Measurements from ENCODE around the gene F10. TPM values are rescaled to one million over a fixed set of nuclear protein-coding genes. Genes with fewer than 3 reads are reported as not detected.

F10 gene
- total and polyA plus RNA-seq, 2 experiments from 2014 or later: 0.76 to 1.6 TPM

GRCh38 chr13:113196970-113197737 is 74.6 kb downstream of the F10 start:
- no peaks in the 10 kb centered on the region for H3F3A ChIP-seq (replicated peaks; ENCODE audit: low read depth)
- no peaks in the 10 kb centered on the region for H3K9me2 ChIP-seq (ENCODE audit: insufficient read depth)
- no peak overlapping the region for H3K4me2 ChIP-seq
- peaks cover 44% of the 10 kb centered on the region for H4K20me1 ChIP-seq (replicated peaks; ENCODE audit: insufficient read depth)
- peaks cover 45% of the 10 kb centered on the region for H3K36me3 ChIP-seq (ENCODE audit: insufficient read depth)
- H2AFZ ChIP-seq: no peak overlapping the region
- Mint-ChIP-seq H3K4me1 (no peaks in the 10 kb centered on the region), H3K27ac (no peak overlapping the region), H3K27me3 (ENCODE audit: insufficient read depth, low read depth, poor library complexity) (no peaks in the 10 kb centered on the region), H3K4me3 (no peak overlapping the region), H3K36me3 (ENCODE audit: low read depth) (peaks cover 75% of the 10 kb centered on the region), H3K9me3 (no peaks in the 10 kb centered on the region)
- no peak overlapping the region for H3K4me3 ChIP-seq
- peaks cover 41% of the 10 kb centered on the region for H3K79me2 ChIP-seq (replicated peaks; ENCODE audit: insufficient read depth)
- no peaks in the 10 kb centered on the region for H3K27me3 ChIP-seq (ENCODE audit: insufficient read depth)
- H3K4me1 ChIP-seq (ENCODE audit: insufficient read depth): no peaks in the 10 kb centered on the region
- ATAC-seq (no peak), DNase-seq (ENCODE audit: low spot score) (no peak)
- no peak overlapping the region for H3K27ac ChIP-seq (ENCODE audit: low read depth)
- no peak for TF ChIP-seq NANOG (IDR thresholded peaks at IDR 0.05; ENCODE audit: borderline replicate concordance)
- TF ChIP-seq CTCF (conservative IDR thresholded peaks at IDR 0.05; ENCODE audit: low read depth in 2 of 2): no peak
- no peak for TF ChIP-seq STAT1 (IDR thresholded peaks at IDR 0.05; ENCODE audit: unreplicated experiment)
- no peak for TF ChIP-seq POLR2AphosphoS5 (IDR thresholded peaks at IDR 0.05; ENCODE audit: low read depth)
- TF ChIP-seq CREB1 (CRISPR knock-in tag; IDR thresholded peaks at IDR 0.05; ENCODE audit: low read depth): no peak
- no peak for TF ChIP-seq ZNF114 (CRISPR knock-in tag; IDR thresholded peaks at IDR 0.05)
- TF ChIP-seq EZH2phosphoT487 (IDR thresholded peaks at IDR 0.05; ENCODE audit: unreplicated experiment): no peak
- no peak for TF ChIP-seq EZH2 (IDR thresholded peaks at IDR 0.05; ENCODE audit: low read depth, unreplicated experiment)
- no peak for TF ChIP-seq REST (IDR thresholded peaks at IDR 0.05; ENCODE audit: unreplicated experiment)
- no peak for TF ChIP-seq JUNB (IDR thresholded peaks at IDR 0.05; ENCODE audit: unreplicated experiment)
- TF ChIP-seq ZNF462 (CRISPR knock-in tag; IDR thresholded peaks at IDR 0.05): no peak
- no peak for TF ChIP-seq ETS1 (IDR thresholded peaks at IDR 0.05)

Data from GM23338 (cell line).